Effector memory CD4-positive, alpha-beta T cell (primary cell): Measurements from ENCODE around the gene SLC6A11.

ENCODE experiments used
- DNase-seq, 3 donors: peaks; one replicate each; pipeline ENCODE4 v3.0.0-alpha.2; 2020
- H3K27ac ChIP-seq: 2 replicates; pipeline ENCODE4 v1.7.0; 2013; ENCODE audit warnings: mild to moderate bottlenecking, low read length, moderate library complexity; ENCODE audit not compliant: insufficient read depth, poor library complexity, severe bottlenecking
- H3K27me3 ChIP-seq: replicated peaks from 2 replicates; pipeline ENCODE4 v1.7.0; 2013; ENCODE audit warnings: mild to moderate bottlenecking, low read length; ENCODE audit not compliant: insufficient read depth, control insufficient read depth, poor library complexity, severe bottlenecking
- H3K36me3 ChIP-seq: 2 replicates; pipeline ENCODE4 v1.7.0; 2013; ENCODE audit warnings: mild to moderate bottlenecking, low read length, moderate library complexity; ENCODE audit not compliant: control insufficient read depth, insufficient read depth
- H3K4me1 ChIP-seq: 2 replicates; pipeline ENCODE4 v1.7.0; 2013; ENCODE audit warnings: low read length, mild to moderate bottlenecking; ENCODE audit not compliant: control insufficient read depth, insufficient read depth, poor library complexity, severe bottlenecking
- H3K4me3 ChIP-seq: 2 replicates; pipeline ENCODE4 v1.7.0; 2013; ENCODE audit warnings: low read length, low read depth, mild to moderate bottlenecking; ENCODE audit not compliant: insufficient read depth, poor library complexity, severe bottlenecking
- H3K9me3 ChIP-seq: 2 replicates; pipeline ENCODE4 v1.7.0; 2013; ENCODE audit warnings: mild to moderate bottlenecking, low read length, moderate library complexity; ENCODE audit not compliant: control insufficient read depth

Gene SLC6A11

GRCh38 chr3:10948326-10948725 is 132.3 kb downstream of the SLC6A11 start:
- Histone ChIP-seq H3K36me3 (no peaks in the 10 kb centered on the region), H3K27me3 (no peaks in the 10 kb centered on the region), H3K4me1 (no peaks in the 10 kb centered on the region), H3K9me3 (no peaks in the 10 kb centered on the region), H3K27ac (no peak overlapping the region), H3K4me3 (no peak overlapping the region)
- DNase-seq = no peak

GRCh38 chr3:10949197-10949596 is 133.2 kb downstream of the SLC6A11 start:
- DNase-seq = no peak
- H3K9me3 ChIP-seq = no peaks in the 10 kb centered on the region

GRCh38 chr3:10950476-10951294 is 134.7 kb downstream of the SLC6A11 start:
- Histone ChIP-seq H3K9me3 (no peaks in the 10 kb centered on the region), H3K36me3 (no peaks in the 10 kb centered on the region), H3K27me3 (no peaks in the 10 kb centered on the region), H3K27ac (no peak overlapping the region), H3K4me1 (no peaks in the 10 kb centered on the region), H3K4me3 (no peak overlapping the region)
- DNase-seq = no peak

More at GRCh38 chr3:10949197-10949596, 133.2 kb downstream of the SLC6A11 start:
- Histone ChIP-seq H3K27ac (no peak overlapping the region), H3K4me3 (no peak overlapping the region), H3K27me3 (no peaks in the 10 kb centered on the region), H3K36me3 (no peaks in the 10 kb centered on the region), H3K4me1 (no peaks in the 10 kb centered on the region)

GRCh38 chr3:10951295-10951926 is 135.4 kb downstream of the SLC6A11 start:
- Histone ChIP-seq H3K36me3 (no peaks in the 10 kb centered on the region), H3K4me1 (no peaks in the 10 kb centered on the region), H3K27ac (no peak overlapping the region), H3K9me3 (no peaks in the 10 kb centered on the region), H3K4me3 (no peak overlapping the region), H3K27me3 (no peaks in the 10 kb centered on the region)
- DNase-seq = no peak

GRCh38 chr3:10952525-10952924 is 136.5 kb downstream of the SLC6A11 start:
- Histone ChIP-seq H3K9me3 (no peaks in the 10 kb centered on the region), H3K27ac (no peak overlapping the region), H3K36me3 (no peaks in the 10 kb centered on the region), H3K4me1 (no peaks in the 10 kb centered on the region), H3K27me3 (no peaks in the 10 kb centered on the region), H3K4me3 (no peak overlapping the region)
- no peak for DNase-seq

- no peaks in the 10 kb centered on the region for H3K9me3 ChIP-seq
- no peak for DNase-seq
- no peaks in the 10 kb centered on the region for H3K4me1 ChIP-seq
- H3K36me3 ChIP-seq = no peaks in the 10 kb centered on the region
- H3K4me3 ChIP-seq = no peak overlapping the region
- H3K27me3 ChIP-seq = no peaks in the 10 kb centered on the region
- H3K27ac ChIP-seq = no peak overlapping the region
Observed at GRCh38 chr3:10954740-10955139, 138.7 kb downstream of the SLC6A11 start.

GRCh38 chr3:10955711-10956453 is 139.9 kb downstream of the SLC6A11 start:
- DNase-seq = no peak
- H3K27me3 ChIP-seq = no peaks in the 10 kb centered on the region

GRCh38 chr3:10956531-10956930 is 140.5 kb downstream of the SLC6A11 start:
- H3K4me1 ChIP-seq = no peaks in the 10 kb centered on the region
- DNase-seq = no peak
- no peak overlapping the region for H3K27ac ChIP-seq
- no peaks in the 10 kb centered on the region for H3K27me3 ChIP-seq
- H3K36me3 ChIP-seq = no peaks in the 10 kb centered on the region
- no peaks in the 10 kb centered on the region for H3K9me3 ChIP-seq
- no peak overlapping the region for H3K4me3 ChIP-seq

More at GRCh38 chr3:10955711-10956453, 139.9 kb downstream of the SLC6A11 start:
- Histone ChIP-seq H3K36me3 (no peaks in the 10 kb centered on the region), H3K4me3 (no peak overlapping the region), H3K9me3 (no peaks in the 10 kb centered on the region), H3K27ac (no peak overlapping the region), H3K4me1 (no peaks in the 10 kb centered on the region)

GRCh38 chr3:10956986-10957385 is 141.0 kb downstream of the SLC6A11 start:
- Histone ChIP-seq H3K36me3 (no peaks in the 10 kb centered on the region), H3K27ac (no peak overlapping the region), H3K9me3 (no peaks in the 10 kb centered on the region), H3K27me3 (no peaks in the 10 kb centered on the region), H3K4me3 (no peak overlapping the region), H3K4me1 (no peaks in the 10 kb centered on the region)
- DNase-seq = no peak
